SK-N-SH treated with all-trans-retinoic acid at 6 μM for 48 hours (cell line): ENCODE data around the gene ARHGAP10.

Experiments
- ATAC-seq: fragments of 200-7000 bp; cut with Tn5 transposase; 3 replicates; pipeline ENCODE4 v1.9.1; 2020; ENCODE audit warnings: mild to moderate bottlenecking, moderate library complexity
- ARNTL ChIP-seq: fragments of 450-650 bp; formaldehyde crosslinking; IDR thresholded peaks from 2 replicates; pipeline ENCODE4 v1.5.0; 2020; ENCODE audit warnings: low read depth, mild to moderate bottlenecking, moderate library complexity, borderline replicate concordance
- BACH2 ChIP-seq: fragments of 250-450 bp; sonication (Bioruptor Pico); IDR thresholded peaks from 2 replicates; pipeline ENCODE4 v1.9.0; 2021; ENCODE audit warnings: mild to moderate bottlenecking, borderline replicate concordance
- CSDC2 ChIP-seq: fragments of 250-450 bp; sonication (Bioruptor Pico); IDR thresholded peaks from 2 replicates; pipeline ENCODE4 v1.5.0; 2020; ENCODE audit warnings: mild to moderate bottlenecking, moderate library complexity
- GLIS3 ChIP-seq: fragments of 250-450 bp; sonication (Bioruptor Pico); IDR thresholded peaks from 2 replicates; pipeline ENCODE4 v1.5.0; 2020; ENCODE audit warnings: mild to moderate bottlenecking, moderate library complexity
- ISL1 ChIP-seq: fragments of 250-450 bp; sonication (Bioruptor Pico); IDR thresholded peaks from 2 replicates; pipeline ENCODE4 v2.1.2; 2022; ENCODE audit warnings: mild to moderate bottlenecking, moderate library complexity
- OSR1 ChIP-seq: fragments of 250-450 bp; sonication (Bioruptor Pico); IDR thresholded peaks from 2 replicates; pipeline ENCODE4 v1.8.0; 2022; ENCODE audit warnings: moderate library complexity, mild to moderate bottlenecking, inconsistent platforms
- PPARA ChIP-seq: fragments of 250-450 bp; sonication (Bioruptor Pico); IDR thresholded peaks from 2 replicates; pipeline ENCODE4 v1.5.0; 2020; ENCODE audit warnings: mild to moderate bottlenecking, borderline replicate concordance
- RARB ChIP-seq: fragments of 250-450 bp; sonication (Bioruptor Pico); IDR thresholded peaks from 2 replicates; pipeline ENCODE4 v1.8.0; 2021; ENCODE audit warnings: mild to moderate bottlenecking, moderate library complexity
- SNAI2 ChIP-seq: fragments of 250-450 bp; sonication (Bioruptor Pico); IDR thresholded peaks from 2 replicates; pipeline ENCODE4 v1.5.0; 2020; ENCODE audit warnings: mild to moderate bottlenecking, moderate library complexity
- TCF4 ChIP-seq: fragments of 250-450 bp; sonication (Bioruptor Pico); IDR thresholded peaks from 2 replicates; pipeline ENCODE4 v1.8.0; 2021; ENCODE audit warnings: mild to moderate bottlenecking, moderate library complexity, borderline replicate concordance
- TOX ChIP-seq: fragments of 250-450 bp; sonication (Bioruptor Pico); IDR thresholded peaks from 2 replicates; pipeline ENCODE4 v1.8.0; 2021; ENCODE audit warnings: mild to moderate bottlenecking, moderate library complexity, borderline replicate concordance
- ZC3H10 ChIP-seq: fragments of 250-450 bp; sonication (Bioruptor Pico); IDR thresholded peaks from 2 replicates; pipeline ENCODE4 v1.5.1; 2021; ENCODE audit warnings: mild to moderate bottlenecking, moderate library complexity
- ZFP3 ChIP-seq: fragments of 250-450 bp; sonication (Bioruptor Pico); IDR thresholded peaks from 2 replicates; pipeline ENCODE4 v1.5.0; 2020; ENCODE audit warnings: mild to moderate bottlenecking, moderate library complexity
- ZFP30 ChIP-seq: fragments of 450-650 bp; formaldehyde crosslinking; IDR thresholded peaks from 2 replicates; pipeline ENCODE4 v1.5.0; 2022; ENCODE audit warnings: mild to moderate bottlenecking, moderate library complexity
- ZNF565 ChIP-seq: fragments of 450-650 bp; formaldehyde crosslinking; conservative IDR thresholded peaks from 2 replicates; pipeline ENCODE4 v1.5.0; 2020; ENCODE audit warnings: low read depth, mild to moderate bottlenecking, moderate library complexity
- ZNF70 ChIP-seq: fragments of 450-650 bp; formaldehyde crosslinking; IDR thresholded peaks from 2 replicates; pipeline ENCODE4 v1.5.0; 2020; ENCODE audit warnings: mild to moderate bottlenecking, moderate library complexity
- ZNF8 ChIP-seq: fragments of 450-650 bp; formaldehyde crosslinking; IDR thresholded peaks from 2 replicates; pipeline ENCODE4 v1.5.0; 2020; ENCODE audit warnings: mild to moderate bottlenecking, moderate library complexity
- TF ChIP-seq, protein P1 (sequence below): fragments of 250-450 bp; sonication (Bioruptor Pico); IDR thresholded peaks from 2 replicates; pipeline ENCODE4 v1.8.0; 2021; ENCODE audit warnings: low read depth, mild to moderate bottlenecking, moderate library complexity, borderline replicate concordance
- TF ChIP-seq, protein P2 (sequence below): fragments of 250-450 bp; sonication (Bioruptor Pico); IDR thresholded peaks from 2 replicates; pipeline ENCODE4 v1.5.1; 2021; ENCODE audit warnings: mild to moderate bottlenecking, moderate library complexity
- TF ChIP-seq, protein P3 (sequence below): fragments of 250-450 bp; sonication (Bioruptor Pico); IDR thresholded peaks from 2 replicates; pipeline ENCODE4 v1.5.0; 2020; ENCODE audit warnings: mild to moderate bottlenecking, moderate library complexity
- TF ChIP-seq, protein P4 (sequence below): fragments of 250-450 bp; sonication (Bioruptor Pico); IDR thresholded peaks from 2 replicates; pipeline ENCODE4 v1.5.1; 2020; ENCODE audit warnings: low read depth, mild to moderate bottlenecking, moderate library complexity
- TF ChIP-seq, protein P5 (sequence below): fragments of 250-450 bp; sonication (Bioruptor Pico); IDR thresholded peaks from 2 replicates; pipeline ENCODE4 v1.8.0; 2020; ENCODE audit warnings: mild to moderate bottlenecking, moderate library complexity, borderline replicate concordance

Gene ARHGAP10

DNA sequence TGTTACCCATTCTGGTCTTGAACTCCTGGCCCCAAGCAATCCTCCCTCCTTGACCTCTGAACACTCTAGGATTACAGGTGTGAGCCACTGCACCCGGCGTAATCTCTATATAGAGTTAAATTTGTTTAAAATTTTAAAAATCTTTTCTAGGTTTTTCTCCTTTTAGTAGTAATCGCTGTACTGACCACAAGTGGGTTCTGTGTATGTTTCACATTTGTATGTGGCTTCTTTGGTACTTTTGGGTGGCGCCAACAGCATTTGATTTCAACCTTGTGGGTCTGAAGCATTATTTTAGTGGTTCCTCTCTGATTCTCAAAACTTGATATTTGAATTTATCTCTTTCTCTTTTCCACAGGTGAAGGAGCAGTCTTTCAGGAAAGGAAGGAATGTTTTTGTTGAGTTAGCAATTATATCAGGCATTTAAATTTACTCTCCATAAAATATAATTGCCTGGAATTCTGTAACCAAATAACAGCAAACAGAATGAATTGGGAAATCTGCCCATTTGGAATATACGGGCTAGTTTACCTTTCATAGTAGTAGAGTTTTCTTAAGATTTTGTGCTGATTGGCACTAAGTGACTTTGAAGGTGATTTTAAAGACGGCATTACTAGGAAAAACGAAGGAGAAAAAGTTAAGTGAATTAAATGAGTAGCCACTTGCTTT lies 29.5 kb downstream of the ARHGAP10 start:
- no peak for ATAC-seq
- no peak for TF ChIP-seq TCF4 (CRISPR knock-in tag)
- TF ChIP-seq TOX (CRISPR knock-in tag) = no peak
- no peak for TF ChIP-seq SNAI2 (CRISPR knock-in tag)
- TF ChIP-seq, protein P1, sequence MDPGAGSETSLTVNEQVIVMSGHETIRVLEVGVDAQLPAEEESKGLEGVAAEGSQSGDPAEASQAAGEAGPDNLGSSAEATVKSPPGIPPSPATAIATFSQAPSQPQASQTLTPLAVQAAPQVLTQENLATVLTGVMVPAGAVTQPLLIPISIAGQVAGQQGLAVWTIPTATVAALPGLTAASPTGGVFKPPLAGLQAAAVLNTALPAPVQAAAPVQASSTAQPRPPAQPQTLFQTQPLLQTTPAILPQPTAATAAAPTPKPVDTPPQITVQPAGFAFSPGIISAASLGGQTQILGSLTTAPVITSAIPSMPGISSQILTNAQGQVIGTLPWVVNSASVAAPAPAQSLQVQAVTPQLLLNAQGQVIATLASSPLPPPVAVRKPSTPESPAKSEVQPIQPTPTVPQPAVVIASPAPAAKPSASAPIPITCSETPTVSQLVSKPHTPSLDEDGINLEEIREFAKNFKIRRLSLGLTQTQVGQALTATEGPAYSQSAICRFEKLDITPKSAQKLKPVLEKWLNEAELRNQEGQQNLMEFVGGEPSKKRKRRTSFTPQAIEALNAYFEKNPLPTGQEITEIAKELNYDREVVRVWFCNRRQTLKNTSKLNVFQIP (CRISPR knock-in tag) = no peak
- no peak for TF ChIP-seq ZC3H10 (CRISPR knock-in tag)
- TF ChIP-seq ZFP30 (CRISPR knock-in tag) = no peak
- no peak for TF ChIP-seq RARB (CRISPR knock-in tag)
- TF ChIP-seq, protein P2, sequence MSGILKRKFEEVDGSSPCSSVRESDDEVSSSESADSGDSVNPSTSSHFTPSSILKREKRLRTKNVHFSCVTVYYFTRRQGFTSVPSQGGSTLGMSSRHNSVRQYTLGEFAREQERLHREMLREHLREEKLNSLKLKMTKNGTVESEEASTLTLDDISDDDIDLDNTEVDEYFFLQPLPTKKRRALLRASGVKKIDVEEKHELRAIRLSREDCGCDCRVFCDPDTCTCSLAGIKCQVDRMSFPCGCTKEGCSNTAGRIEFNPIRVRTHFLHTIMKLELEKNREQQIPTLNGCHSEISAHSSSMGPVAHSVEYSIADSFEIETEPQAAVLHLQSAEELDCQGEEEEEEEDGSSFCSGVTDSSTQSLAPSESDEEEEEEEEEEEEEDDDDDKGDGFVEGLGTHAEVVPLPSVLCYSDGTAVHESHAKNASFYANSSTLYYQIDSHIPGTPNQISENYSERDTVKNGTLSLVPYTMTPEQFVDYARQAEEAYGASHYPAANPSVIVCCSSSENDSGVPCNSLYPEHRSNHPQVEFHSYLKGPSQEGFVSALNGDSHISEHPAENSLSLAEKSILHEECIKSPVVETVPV = no peak
- TF ChIP-seq ZNF70 (CRISPR knock-in tag) = no peak

DNA sequence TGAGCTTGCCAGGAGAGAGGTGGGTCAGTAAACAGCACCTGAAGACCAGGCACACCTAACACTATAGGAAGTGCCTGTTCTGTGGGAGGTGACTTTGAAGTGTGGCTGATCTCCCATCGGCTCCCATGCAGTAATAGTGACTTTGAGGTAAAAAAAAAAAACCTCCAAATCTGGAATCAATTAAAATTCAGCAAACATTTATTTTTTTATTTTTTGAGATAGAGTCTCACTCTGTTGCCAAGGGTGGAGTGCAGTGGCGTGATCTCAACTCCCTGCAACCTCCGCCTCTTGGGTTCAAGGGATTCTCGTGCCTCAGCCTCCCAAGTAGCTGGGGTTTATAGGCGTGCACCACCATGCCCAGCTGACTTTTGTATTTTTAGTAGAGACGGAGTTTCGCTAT lies 32.4 kb downstream of the ARHGAP10 start:
- ATAC-seq = no peak; the same call in 2 of the 3 replicates
- no peak for TF ChIP-seq ZNF565 (CRISPR knock-in tag)
- TF ChIP-seq, protein P1 (CRISPR knock-in tag) = no peak
- TF ChIP-seq, protein P3, sequence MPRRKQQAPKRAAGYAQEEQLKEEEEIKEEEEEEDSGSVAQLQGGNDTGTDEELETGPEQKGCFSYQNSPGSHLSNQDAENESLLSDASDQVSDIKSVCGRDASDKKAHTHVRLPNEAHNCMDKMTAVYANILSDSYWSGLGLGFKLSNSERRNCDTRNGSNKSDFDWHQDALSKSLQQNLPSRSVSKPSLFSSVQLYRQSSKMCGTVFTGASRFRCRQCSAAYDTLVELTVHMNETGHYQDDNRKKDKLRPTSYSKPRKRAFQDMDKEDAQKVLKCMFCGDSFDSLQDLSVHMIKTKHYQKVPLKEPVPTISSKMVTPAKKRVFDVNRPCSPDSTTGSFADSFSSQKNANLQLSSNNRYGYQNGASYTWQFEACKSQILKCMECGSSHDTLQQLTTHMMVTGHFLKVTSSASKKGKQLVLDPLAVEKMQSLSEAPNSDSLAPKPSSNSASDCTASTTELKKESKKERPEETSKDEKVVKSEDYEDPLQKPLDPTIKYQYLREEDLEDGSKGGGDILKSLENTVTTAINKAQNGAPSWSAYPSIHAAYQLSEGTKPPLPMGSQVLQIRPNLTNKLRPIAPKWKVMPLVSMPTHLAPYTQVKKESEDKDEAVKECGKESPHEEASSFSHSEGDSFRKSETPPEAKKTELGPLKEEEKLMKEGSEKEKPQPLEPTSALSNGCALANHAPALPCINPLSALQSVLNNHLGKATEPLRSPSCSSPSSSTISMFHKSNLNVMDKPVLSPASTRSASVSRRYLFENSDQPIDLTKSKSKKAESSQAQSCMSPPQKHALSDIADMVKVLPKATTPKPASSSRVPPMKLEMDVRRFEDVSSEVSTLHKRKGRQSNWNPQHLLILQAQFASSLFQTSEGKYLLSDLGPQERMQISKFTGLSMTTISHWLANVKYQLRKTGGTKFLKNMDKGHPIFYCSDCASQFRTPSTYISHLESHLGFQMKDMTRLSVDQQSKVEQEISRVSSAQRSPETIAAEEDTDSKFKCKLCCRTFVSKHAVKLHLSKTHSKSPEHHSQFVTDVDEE (CRISPR knock-in tag) = no peak
- no peak for TF ChIP-seq ZNF70 (CRISPR knock-in tag)
- no peak for TF ChIP-seq CSDC2 (CRISPR knock-in tag)
- TF ChIP-seq ZNF8 (CRISPR knock-in tag) = no peak
- TF ChIP-seq ARNTL (CRISPR knock-in tag) = no peak
- TF ChIP-seq ZFP3 (CRISPR knock-in tag) = no peak
- no peak for TF ChIP-seq PPARA (CRISPR knock-in tag)
- no peak for TF ChIP-seq BACH2 (CRISPR knock-in tag)
- TF ChIP-seq ZFP30 (CRISPR knock-in tag) = no peak
- no peak for TF ChIP-seq RARB (CRISPR knock-in tag)
- no peak for TF ChIP-seq GLIS3
- TF ChIP-seq ISL1 (CRISPR knock-in tag) = no peak
- no peak for TF ChIP-seq ZC3H10 (CRISPR knock-in tag)
- no peak for TF ChIP-seq OSR1 (CRISPR knock-in tag)

DNA sequence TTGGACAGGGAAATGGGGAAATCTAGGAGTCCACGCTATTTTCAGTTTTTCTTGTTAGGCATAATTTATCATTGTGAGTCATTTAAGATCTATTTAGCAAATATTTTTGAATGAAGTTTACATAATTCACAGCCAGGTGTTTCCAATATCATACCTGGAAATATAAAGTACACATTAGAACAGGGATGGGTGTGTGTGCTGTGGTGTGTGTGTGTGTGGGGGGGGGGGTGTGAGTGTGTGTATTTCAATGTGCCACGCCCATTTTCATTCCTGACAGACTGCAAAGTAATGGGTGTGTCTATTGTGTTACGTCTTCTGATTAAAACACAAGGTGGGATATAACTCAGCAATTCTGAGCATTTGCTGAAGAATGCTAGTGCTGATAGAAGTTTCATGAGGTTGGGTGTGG lies 33.2 kb downstream of the ARHGAP10 start:
- ATAC-seq = no peak
- TF ChIP-seq ZNF565 (CRISPR knock-in tag) (no peak), GLIS3 (no peak), CSDC2 (CRISPR knock-in tag) (no peak), PPARA (CRISPR knock-in tag) (no peak), ZC3H10 (CRISPR knock-in tag) (no peak), SNAI2 (CRISPR knock-in tag) (no peak), ARNTL (CRISPR knock-in tag) (no peak), RARB (CRISPR knock-in tag) (no peak), TCF4 (CRISPR knock-in tag) (no peak)
- TF ChIP-seq, protein P1 (CRISPR knock-in tag) = no peak
- TF ChIP-seq, protein P2 = no peak
- TF ChIP-seq, protein P4, sequence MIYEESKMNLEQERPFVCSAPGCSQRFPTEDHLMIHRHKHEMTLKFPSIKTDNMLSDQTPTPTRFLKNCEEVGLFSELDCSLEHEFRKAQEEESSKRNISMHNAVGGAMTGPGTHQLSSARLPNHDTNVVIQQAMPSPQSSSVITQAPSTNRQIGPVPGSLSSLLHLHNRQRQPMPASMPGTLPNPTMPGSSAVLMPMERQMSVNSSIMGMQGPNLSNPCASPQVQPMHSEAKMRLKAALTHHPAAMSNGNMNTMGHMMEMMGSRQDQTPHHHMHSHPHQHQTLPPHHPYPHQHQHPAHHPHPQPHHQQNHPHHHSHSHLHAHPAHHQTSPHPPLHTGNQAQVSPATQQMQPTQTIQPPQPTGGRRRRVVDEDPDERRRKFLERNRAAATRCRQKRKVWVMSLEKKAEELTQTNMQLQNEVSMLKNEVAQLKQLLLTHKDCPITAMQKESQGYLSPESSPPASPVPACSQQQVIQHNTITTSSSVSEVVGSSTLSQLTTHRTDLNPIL (CRISPR knock-in tag) = no peak
- TF ChIP-seq, protein P5, sequence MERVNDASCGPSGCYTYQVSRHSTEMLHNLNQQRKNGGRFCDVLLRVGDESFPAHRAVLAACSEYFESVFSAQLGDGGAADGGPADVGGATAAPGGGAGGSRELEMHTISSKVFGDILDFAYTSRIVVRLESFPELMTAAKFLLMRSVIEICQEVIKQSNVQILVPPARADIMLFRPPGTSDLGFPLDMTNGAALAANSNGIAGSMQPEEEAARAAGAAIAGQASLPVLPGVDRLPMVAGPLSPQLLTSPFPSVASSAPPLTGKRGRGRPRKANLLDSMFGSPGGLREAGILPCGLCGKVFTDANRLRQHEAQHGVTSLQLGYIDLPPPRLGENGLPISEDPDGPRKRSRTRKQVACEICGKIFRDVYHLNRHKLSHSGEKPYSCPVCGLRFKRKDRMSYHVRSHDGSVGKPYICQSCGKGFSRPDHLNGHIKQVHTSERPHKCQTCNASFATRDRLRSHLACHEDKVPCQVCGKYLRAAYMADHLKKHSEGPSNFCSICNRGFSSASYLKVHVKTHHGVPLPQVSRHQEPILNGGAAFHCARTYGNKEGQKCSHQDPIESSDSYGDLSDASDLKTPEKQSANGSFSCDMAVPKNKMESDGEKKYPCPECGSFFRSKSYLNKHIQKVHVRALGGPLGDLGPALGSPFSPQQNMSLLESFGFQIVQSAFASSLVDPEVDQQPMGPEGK (CRISPR knock-in tag) = no peak
